Measurements from ENCODE around the gene PRKG1.

Gene PRKG1

DNA sequence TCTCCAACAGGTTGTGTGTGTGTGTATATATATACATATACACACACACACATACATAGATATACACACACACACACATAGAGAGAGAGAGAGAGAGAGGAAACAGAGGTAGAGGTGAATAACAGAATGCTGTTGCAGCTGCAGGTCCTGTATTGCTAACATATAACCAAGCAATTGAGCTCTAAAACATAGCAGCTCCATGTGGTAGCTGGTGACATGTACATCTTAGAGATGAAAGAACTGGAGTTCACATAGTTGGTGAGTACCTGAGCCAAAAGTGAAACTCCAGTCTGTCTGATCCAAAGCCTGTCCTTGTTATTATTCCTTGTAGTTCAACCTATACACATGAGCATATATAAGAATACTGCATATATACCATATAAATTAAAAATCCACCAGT lies 778.0 kb downstream of the PRKG1 start:
- Histone ChIP-seq H3K9ac (ENCODE audit: low read length) (no peak overlapping the region), H3K4me3 (ENCODE audit: insufficient read depth, low read length, poor library complexity, severe bottlenecking) (no peak overlapping the region), H3F3A (ENCODE audit: insufficient read depth) (no peaks in the 10 kb centered on the region), H2AFZ (ENCODE audit: low read depth, low read length, severe bottlenecking) (no peak overlapping the region), H3K4me2 (ENCODE audit: low read depth, low read length, poor library complexity, severe bottlenecking) (no peak overlapping the region), H3K27me3 (ENCODE audit: low read length) (no peaks in the 10 kb centered on the region), H4K20me1 (ENCODE audit: low read depth, low read length) (no peaks in the 10 kb centered on the region), H3K9me2 (replicated peaks; ENCODE audit: insufficient read depth, low read length) (no peaks in the 10 kb centered on the region), H3K27ac (ENCODE audit: low read depth, low read length) (no peak overlapping the region), H3K9me3 (ENCODE audit: insufficient read depth, low read length) (no peaks in the 10 kb centered on the region), H3K79me2 (ENCODE audit: insufficient read depth, low read length) (no peaks in the 10 kb centered on the region), H3K36me3 (ENCODE audit: low read length) (no peaks in the 10 kb centered on the region)
- no peak for TF ChIP-seq EZH2phosphoT487 (conservative IDR thresholded peaks at IDR 0.05; ENCODE audit: low read length)
- TF ChIP-seq, protein P1, sequence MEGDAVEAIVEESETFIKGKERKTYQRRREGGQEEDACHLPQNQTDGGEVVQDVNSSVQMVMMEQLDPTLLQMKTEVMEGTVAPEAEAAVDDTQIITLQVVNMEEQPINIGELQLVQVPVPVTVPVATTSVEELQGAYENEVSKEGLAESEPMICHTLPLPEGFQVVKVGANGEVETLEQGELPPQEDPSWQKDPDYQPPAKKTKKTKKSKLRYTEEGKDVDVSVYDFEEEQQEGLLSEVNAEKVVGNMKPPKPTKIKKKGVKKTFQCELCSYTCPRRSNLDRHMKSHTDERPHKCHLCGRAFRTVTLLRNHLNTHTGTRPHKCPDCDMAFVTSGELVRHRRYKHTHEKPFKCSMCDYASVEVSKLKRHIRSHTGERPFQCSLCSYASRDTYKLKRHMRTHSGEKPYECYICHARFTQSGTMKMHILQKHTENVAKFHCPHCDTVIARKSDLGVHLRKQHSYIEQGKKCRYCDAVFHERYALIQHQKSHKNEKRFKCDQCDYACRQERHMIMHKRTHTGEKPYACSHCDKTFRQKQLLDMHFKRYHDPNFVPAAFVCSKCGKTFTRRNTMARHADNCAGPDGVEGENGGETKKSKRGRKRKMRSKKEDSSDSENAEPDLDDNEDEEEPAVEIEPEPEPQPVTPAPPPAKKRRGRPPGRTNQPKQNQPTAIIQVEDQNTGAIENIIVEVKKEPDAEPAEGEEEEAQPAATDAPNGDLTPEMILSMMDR (IDR thresholded peaks at IDR 0.05; ENCODE audit: insufficient read depth, low read length, poor library complexity, severe bottlenecking), result no peak

DNA sequence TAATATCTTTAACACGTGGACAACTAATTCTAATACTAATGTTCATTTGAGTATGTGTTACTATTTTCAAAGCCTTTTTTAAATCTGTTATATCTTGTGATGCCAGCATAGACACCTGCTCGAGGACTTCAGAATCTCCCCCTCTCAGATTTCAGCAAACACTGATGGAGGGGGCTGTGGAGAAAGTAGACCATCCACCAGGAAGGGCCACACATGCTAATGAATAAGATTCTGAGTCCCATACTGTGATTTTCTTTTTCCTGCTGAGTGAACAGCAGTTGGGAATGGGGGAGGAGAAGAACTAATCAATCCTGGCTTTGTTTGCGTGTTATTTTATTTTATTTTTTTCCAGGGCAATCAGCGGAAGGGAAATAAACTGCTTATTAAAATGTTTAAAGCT lies 783.0 kb downstream of the PRKG1 start:
- no peak overlapping the region for H2AFZ ChIP-seq (ENCODE audit: low read depth, low read length, severe bottlenecking)
- H3K9ac ChIP-seq (ENCODE audit: low read length), result no peak overlapping the region
- no peaks in the 10 kb centered on the region for H4K20me1 ChIP-seq (ENCODE audit: low read depth, low read length)
- H3K27me3 ChIP-seq (ENCODE audit: low read length), result no peaks in the 10 kb centered on the region
- H3K4me3 ChIP-seq (ENCODE audit: insufficient read depth, low read length, poor library complexity, severe bottlenecking), result no peak overlapping the region
- H3K9me3 ChIP-seq (ENCODE audit: insufficient read depth, low read length), result no peaks in the 10 kb centered on the region
- H3K27ac ChIP-seq (ENCODE audit: low read depth, low read length), result no peak overlapping the region
- no peak for TF ChIP-seq EZH2phosphoT487 (conservative IDR thresholded peaks at IDR 0.05; ENCODE audit: low read length)
- TF ChIP-seq, protein P1 (IDR thresholded peaks at IDR 0.05; ENCODE audit: insufficient read depth, low read length, poor library complexity, severe bottlenecking), result no peak
- H3F3A ChIP-seq (ENCODE audit: insufficient read depth), result no peaks in the 10 kb centered on the region
- H3K4me2 ChIP-seq (ENCODE audit: low read depth, low read length, poor library complexity, severe bottlenecking), result no peak overlapping the region
- H3K79me2 ChIP-seq (ENCODE audit: insufficient read depth, low read length), result no peaks in the 10 kb centered on the region
- no peaks in the 10 kb centered on the region for H3K9me2 ChIP-seq (replicated peaks; ENCODE audit: insufficient read depth, low read length)
- H3K36me3 ChIP-seq (ENCODE audit: low read length), result no peaks in the 10 kb centered on the region

DNA sequence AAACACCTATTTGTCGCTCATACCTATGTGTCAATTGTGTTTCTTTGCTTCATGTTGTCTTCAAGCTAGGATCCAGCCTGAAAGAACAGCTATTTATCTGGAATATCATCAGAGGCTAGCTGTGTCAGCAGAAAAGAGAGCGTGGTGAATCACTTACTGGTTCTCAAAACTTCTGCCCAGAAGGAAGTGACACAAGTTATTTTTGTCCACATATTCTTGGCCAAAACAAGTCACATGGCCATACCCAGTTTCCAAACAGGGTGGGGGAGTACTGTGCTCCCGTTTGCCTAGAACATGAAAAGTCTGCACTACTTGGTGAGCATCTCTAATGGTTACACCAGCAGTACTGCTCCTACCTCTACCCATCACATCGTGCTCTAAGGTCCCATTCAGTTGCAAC lies 786.0 kb downstream of the PRKG1 start:
- H2AFZ ChIP-seq (ENCODE audit: low read depth, low read length, severe bottlenecking), result no peak overlapping the region
- H3K4me2 ChIP-seq (ENCODE audit: low read depth, low read length, poor library complexity, severe bottlenecking), result no peak overlapping the region
- H3K9me2 ChIP-seq (replicated peaks; ENCODE audit: insufficient read depth, low read length), result no peaks in the 10 kb centered on the region
- H4K20me1 ChIP-seq (ENCODE audit: low read depth, low read length), result no peaks in the 10 kb centered on the region
- no peaks in the 10 kb centered on the region for H3K27me3 ChIP-seq (ENCODE audit: low read length)
- no peaks in the 10 kb centered on the region for H3F3A ChIP-seq (ENCODE audit: insufficient read depth)
- H3K4me3 ChIP-seq (ENCODE audit: insufficient read depth, low read length, poor library complexity, severe bottlenecking), result no peak overlapping the region
- H3K9ac ChIP-seq (ENCODE audit: low read length), result no peak overlapping the region
- no peaks in the 10 kb centered on the region for H3K9me3 ChIP-seq (ENCODE audit: insufficient read depth, low read length)
- H3K79me2 ChIP-seq (ENCODE audit: insufficient read depth, low read length), result no peaks in the 10 kb centered on the region
- H3K36me3 ChIP-seq (ENCODE audit: low read length), result no peaks in the 10 kb centered on the region
- TF ChIP-seq, protein P1 (IDR thresholded peaks at IDR 0.05; ENCODE audit: insufficient read depth, low read length, poor library complexity, severe bottlenecking), result no peak
- TF ChIP-seq EZH2phosphoT487 (conservative IDR thresholded peaks at IDR 0.05; ENCODE audit: low read length), result no peak
- no peak overlapping the region for H3K27ac ChIP-seq (ENCODE audit: low read depth, low read length)
